Upper lobe of left lung (tissue), 4 donors: ENCODE results near the gene CYP26A1.

Source experiments
- EP300 ChIP-seq, 4 donors: sonication (generic); formaldehyde crosslinking; IDR thresholded peaks; one replicate each; pipeline ENCODE4 v1.5.1; 2017; ENCODE audit warnings: antibody characterized with exemption in 4 of 4, control low read depth in 2 of 4
- POLR2A ChIP-seq, 4 donors: fragments of 450-650 bp; IDR thresholded peaks; one replicate each; pipeline ENCODE4 v1.5.1; 2016 to 2017; ENCODE audit warnings: antibody characterized with exemption in 4 of 4, mild to moderate bottlenecking in 2 of 4
- POLR2AphosphoS5 ChIP-seq, 2 donors: sonication (generic); formaldehyde crosslinking; IDR thresholded peaks; one replicate each; pipeline ENCODE4 v1.5.1; 2017; ENCODE audit warnings: antibody characterized with exemption in 2 of 2
- TF ChIP-seq, protein P1 (sequence below), 6 experiments: fragments of 450-650 bp in 4 of 6; fragments of 200-600 bp in 2 of 6; sonication (generic) in 2 of 6; IDR thresholded peaks; one replicate each; pipeline ENCODE4 v1.5.1; 2016 to 2019; ENCODE audit warnings: antibody characterized with exemption in 6 of 6

GRCh38 chr10:93061594-93062513, 11.8 kb upstream of the CYP26A1 start:
- TF ChIP-seq, protein P1, sequence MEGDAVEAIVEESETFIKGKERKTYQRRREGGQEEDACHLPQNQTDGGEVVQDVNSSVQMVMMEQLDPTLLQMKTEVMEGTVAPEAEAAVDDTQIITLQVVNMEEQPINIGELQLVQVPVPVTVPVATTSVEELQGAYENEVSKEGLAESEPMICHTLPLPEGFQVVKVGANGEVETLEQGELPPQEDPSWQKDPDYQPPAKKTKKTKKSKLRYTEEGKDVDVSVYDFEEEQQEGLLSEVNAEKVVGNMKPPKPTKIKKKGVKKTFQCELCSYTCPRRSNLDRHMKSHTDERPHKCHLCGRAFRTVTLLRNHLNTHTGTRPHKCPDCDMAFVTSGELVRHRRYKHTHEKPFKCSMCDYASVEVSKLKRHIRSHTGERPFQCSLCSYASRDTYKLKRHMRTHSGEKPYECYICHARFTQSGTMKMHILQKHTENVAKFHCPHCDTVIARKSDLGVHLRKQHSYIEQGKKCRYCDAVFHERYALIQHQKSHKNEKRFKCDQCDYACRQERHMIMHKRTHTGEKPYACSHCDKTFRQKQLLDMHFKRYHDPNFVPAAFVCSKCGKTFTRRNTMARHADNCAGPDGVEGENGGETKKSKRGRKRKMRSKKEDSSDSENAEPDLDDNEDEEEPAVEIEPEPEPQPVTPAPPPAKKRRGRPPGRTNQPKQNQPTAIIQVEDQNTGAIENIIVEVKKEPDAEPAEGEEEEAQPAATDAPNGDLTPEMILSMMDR (IDR thresholded peaks at IDR 0.05) = no peak
- TF ChIP-seq POLR2AphosphoS5 (IDR thresholded peaks at IDR 0.05) (no peak), EP300 (IDR thresholded peaks at IDR 0.05) (no peak), POLR2A (IDR thresholded peaks at IDR 0.05) (no peak)
